ENCODE data around the gene SLC8A2. TPM values are rescaled to one million over a fixed set of nuclear protein-coding genes. Genes with fewer than 3 reads are reported as not detected.

Gene SLC8A2
- total and polyA plus RNA-seq, 2 of the 8 experiments (the other 6 are each of a cell fraction or from before 2014, with no cell fraction given): 7.3 to 12.4 TPM

DNA sequence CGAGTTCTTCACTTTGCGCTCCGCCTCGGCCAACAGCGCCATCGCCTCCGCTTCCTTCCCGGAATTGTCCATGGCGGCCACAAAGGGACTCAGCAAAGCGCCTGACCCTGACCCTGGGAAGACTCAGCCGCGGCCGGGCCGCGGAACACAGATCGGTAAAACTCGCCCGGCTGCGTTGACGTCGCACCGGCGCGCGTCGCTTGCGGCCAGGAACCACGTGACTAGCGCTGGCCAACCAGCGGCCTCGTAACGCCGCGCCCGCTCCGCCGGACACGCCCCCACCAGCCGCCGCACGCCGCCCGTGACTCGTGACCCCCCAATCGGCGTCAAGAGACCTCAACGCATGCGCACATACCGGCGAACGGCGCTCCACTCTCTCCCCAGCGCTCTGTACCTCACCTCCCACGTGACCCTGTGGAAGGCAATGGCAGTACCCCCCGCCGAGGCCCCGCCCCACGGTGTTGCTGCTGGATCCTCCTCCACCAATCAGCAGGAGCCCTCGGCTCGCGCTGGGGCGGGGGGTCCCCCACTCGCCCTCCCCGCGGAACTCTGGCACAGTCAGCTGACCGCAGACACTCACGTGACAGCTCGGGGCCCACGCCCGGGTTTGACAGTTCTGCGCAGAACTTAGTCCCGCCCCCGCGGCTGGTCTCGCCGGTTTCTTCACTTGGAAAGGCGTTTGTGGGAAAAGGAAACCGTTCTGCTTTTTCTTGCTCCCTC, 43.3 kb upstream of the SLC8A2 start, which contains the start of gene NAPA (continued):
- TF ChIP-seq POU5F1 (IDR thresholded peaks at IDR 0.05; ENCODE audit: low read depth, low read length) (no peak), TBP (IDR thresholded peaks at IDR 0.05; ENCODE audit: low read depth, low read length) (no peak; the same call in 1 of the 2 replicates), SP4 (IDR thresholded peaks at IDR 0.05; ENCODE audit: low read length) (peak; percentile 98), CTBP2 (IDR thresholded peaks at IDR 0.05; ENCODE audit: borderline replicate concordance, insufficient read depth, insufficient read length, low read length) (no peak), SAP30 (IDR thresholded peaks at IDR 0.05; ENCODE audit: insufficient read depth, insufficient replicate concordance, low read length) (no peak), JUN (IDR thresholded peaks at IDR 0.05; ENCODE audit: low read depth, low read length) (no peak), GABPA (IDR thresholded peaks at IDR 0.05; ENCODE audit: borderline replicate concordance, insufficient read depth, low read length) (no peak), ATF3 (IDR thresholded peaks at IDR 0.05; ENCODE audit: insufficient read depth, low read depth, low read length) (peak; percentile 94), BRCA1 (IDR thresholded peaks at IDR 0.05; ENCODE audit: low read depth, low read length) (no peak)
- TF ChIP-seq, protein P1, sequence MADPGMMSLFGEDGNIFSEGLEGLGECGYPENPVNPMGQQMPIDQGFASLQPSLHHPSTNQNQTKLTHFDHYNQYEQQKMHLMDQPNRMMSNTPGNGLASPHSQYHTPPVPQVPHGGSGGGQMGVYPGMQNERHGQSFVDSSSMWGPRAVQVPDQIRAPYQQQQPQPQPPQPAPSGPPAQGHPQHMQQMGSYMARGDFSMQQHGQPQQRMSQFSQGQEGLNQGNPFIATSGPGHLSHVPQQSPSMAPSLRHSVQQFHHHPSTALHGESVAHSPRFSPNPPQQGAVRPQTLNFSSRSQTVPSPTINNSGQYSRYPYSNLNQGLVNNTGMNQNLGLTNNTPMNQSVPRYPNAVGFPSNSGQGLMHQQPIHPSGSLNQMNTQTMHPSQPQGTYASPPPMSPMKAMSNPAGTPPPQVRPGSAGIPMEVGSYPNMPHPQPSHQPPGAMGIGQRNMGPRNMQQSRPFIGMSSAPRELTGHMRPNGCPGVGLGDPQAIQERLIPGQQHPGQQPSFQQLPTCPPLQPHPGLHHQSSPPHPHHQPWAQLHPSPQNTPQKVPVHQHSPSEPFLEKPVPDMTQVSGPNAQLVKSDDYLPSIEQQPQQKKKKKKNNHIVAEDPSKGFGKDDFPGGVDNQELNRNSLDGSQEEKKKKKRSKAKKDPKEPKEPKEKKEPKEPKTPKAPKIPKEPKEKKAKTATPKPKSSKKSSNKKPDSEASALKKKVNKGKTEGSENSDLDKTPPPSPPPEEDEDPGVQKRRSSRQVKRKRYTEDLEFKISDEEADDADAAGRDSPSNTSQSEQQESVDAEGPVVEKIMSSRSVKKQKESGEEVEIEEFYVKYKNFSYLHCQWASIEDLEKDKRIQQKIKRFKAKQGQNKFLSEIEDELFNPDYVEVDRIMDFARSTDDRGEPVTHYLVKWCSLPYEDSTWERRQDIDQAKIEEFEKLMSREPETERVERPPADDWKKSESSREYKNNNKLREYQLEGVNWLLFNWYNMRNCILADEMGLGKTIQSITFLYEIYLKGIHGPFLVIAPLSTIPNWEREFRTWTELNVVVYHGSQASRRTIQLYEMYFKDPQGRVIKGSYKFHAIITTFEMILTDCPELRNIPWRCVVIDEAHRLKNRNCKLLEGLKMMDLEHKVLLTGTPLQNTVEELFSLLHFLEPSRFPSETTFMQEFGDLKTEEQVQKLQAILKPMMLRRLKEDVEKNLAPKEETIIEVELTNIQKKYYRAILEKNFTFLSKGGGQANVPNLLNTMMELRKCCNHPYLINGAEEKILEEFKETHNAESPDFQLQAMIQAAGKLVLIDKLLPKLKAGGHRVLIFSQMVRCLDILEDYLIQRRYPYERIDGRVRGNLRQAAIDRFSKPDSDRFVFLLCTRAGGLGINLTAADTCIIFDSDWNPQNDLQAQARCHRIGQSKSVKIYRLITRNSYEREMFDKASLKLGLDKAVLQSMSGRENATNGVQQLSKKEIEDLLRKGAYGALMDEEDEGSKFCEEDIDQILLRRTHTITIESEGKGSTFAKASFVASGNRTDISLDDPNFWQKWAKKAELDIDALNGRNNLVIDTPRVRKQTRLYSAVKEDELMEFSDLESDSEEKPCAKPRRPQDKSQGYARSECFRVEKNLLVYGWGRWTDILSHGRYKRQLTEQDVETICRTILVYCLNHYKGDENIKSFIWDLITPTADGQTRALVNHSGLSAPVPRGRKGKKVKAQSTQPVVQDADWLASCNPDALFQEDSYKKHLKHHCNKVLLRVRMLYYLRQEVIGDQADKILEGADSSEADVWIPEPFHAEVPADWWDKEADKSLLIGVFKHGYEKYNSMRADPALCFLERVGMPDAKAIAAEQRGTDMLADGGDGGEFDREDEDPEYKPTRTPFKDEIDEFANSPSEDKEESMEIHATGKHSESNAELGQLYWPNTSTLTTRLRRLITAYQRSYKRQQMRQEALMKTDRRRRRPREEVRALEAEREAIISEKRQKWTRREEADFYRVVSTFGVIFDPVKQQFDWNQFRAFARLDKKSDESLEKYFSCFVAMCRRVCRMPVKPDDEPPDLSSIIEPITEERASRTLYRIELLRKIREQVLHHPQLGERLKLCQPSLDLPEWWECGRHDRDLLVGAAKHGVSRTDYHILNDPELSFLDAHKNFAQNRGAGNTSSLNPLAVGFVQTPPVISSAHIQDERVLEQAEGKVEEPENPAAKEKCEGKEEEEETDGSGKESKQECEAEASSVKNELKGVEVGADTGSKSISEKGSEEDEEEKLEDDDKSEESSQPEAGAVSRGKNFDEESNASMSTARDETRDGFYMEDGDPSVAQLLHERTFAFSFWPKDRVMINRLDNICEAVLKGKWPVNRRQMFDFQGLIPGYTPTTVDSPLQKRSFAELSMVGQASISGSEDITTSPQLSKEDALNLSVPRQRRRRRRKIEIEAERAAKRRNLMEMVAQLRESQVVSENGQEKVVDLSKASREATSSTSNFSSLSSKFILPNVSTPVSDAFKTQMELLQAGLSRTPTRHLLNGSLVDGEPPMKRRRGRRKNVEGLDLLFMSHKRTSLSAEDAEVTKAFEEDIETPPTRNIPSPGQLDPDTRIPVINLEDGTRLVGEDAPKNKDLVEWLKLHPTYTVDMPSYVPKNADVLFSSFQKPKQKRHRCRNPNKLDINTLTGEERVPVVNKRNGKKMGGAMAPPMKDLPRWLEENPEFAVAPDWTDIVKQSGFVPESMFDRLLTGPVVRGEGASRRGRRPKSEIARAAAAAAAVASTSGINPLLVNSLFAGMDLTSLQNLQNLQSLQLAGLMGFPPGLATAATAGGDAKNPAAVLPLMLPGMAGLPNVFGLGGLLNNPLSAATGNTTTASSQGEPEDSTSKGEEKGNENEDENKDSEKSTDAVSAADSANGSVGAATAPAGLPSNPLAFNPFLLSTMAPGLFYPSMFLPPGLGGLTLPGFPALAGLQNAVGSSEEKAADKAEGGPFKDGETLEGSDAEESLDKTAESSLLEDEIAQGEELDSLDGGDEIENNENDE (IDR thresholded peaks at IDR 0.05; ENCODE audit: insufficient replicate concordance, low read length): no peak
